HG03045 (cell line): Measurements from ENCODE around the gene MAD1L1.
"Not testable (repeated sequence)": the region's sequence is repeated elsewhere in the genome, so short reads cannot be mapped to it uniquely, and the experiment has no call there.

Experiments
- ATAC-seq: cut with Tn5 transposase; IDR thresholded peaks from one replicate; pipeline ENCODE4 v1.9.1; 2021; ENCODE audit warnings: mild to moderate bottlenecking, moderate library complexity; ENCODE audit not compliant: unreplicated experiment

The MAD1L1 gene

DNA sequence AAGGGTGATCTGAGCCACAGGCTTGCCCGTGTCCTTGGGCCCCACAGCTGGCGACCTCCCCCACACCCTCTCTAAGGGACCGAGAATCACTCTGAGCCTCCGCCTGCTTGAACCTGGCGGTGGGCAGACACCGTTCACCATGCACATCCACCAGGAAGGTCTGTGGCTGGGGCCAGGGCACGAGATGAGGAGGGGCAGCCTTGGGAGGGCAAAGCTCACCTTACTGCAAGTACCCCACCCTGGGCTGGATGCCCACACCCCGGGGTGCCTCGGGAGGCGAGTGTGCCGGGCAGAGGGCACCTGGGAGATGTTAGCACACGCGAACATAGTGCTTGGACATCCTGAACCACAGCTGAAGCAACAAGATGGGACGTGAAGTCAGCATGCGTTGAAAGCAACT, 350.8 kb downstream of the MAD1L1 start:
- no peak for ATAC-seq

DNA sequence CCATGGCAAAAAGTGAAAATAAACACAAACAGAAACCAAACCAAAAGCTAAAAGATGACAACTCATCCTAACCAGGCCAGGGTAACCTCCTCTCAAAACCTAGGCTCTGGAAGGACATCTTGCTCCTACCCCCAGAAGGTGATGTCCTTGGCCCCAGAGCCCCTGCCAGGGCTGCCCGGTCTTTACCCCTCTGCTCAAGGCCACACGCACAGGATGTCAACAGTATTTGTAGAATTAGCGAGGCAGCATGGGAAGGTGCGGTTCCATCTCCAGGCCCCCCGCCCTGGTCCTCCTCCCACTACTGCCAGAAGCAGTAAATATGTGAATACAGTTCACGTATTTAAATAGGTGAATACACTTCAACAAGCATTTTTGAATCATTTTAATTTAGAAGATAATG, 356.1 kb downstream of the MAD1L1 start:
- ATAC-seq = not testable (repeated sequence)

DNA sequence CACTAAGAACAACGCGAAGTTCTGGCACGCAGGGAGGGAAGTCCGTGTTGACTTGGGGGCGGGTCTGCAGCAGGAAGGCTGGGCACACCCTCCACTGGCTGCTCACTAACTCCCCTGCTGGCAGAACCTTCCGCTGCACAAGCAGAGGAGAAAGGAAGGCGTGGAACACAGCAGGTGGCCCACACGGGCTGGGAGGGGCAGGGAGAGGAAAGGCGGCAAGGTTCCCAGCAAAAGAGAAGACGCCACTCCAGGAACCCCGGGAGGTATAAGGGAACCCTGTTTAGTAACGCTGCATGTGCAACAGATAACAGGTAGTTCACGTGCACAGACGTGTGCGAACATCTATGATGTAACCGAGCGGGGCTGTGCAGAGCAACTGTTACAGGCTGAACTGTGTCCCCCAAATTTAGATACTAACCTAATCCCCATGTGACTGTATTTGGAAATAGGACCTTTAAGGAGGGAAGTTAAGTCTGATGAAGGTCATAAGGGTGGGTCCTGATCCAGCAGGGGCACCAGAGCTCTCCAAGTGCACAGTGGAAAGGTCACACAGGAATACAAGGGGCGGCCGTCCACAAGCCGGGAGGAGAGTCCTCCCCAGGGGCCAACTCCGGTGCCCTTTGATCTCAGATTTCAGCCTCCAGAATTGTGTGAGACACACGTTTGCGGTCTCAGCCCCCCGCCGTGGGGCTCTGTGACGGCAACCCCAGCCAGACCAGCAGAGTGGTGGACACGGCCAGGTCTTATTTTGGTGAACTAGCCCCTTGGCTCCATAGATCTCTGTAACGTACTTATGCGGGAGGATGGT, 357.1 kb downstream of the MAD1L1 start:
- not testable (repeated sequence) for ATAC-seq

DNA sequence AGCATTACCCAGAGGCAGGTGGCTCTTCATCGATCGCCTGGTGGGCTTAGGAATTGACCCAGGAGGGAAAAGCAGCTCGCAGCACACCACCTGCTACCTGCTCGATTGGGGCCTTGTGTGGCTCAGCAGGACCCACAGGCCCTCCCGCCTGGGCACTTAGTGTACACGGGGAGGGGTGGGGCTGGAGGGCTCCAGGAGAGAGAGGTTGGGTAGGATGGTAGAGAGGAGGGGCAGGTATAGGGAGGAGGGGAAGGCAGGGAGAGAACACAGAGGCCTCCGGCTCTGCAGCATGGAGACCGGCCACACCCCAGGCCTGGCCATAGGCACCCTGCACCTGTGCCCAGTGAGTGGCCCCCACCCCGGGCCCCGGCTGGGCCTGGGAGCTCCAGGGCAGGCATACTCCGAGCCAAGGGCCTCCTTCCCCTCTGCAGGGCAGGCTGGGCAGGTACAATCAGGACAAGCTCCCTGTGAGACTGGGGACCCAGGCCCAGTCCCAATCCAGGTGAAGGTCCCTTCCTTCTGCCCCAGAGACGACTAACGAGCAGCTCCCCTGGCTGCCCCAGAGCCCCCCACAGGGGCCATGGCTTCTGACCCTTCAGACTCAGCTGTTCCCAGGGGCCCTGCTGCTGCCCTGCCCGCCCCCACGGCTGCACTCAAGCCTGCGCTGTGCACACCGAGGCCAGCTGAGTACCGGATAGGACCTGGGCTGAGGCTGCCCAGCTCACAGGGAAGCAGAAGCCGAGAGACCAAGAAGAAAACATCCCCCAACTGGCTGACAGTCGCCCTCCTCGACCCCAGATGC, 358.0 kb downstream of the MAD1L1 start:
- ATAC-seq = not testable (repeated sequence)

DNA sequence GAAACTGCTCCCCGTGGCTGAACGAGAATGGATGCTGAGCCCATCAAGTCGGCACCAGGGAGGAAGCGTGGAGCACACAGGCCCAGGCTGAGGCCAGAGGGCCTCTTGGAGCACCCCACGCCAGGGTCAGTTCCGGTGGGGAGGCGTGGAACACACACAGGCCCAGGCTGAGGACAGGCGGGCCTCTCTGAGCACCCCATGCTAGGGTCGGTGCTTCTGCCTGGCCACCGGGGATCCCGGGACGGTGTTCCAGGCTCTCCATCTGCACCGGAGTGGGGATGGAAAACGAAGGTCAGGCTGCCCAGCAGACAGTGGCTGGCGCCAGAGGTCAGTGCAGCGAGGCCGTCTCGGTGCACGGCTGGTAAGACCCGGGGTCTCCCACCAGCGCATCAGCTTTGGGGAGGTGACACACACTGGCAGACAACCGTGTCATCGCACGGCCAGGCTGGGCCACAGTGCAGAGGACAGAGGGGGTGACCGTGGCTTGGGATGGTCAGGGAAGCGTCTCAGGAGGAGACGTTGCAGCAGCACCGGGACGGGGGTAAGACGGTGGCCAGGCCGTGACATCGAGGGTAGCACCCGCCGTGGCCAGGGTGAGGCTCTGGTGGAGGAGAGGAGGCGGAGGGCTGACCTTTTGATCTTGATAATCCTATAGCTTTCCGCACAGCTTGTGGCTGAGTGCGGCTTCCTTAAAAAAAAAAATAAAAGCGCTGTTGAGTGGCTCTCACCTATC, 358.7 kb downstream of the MAD1L1 start:
- no peak for ATAC-seq

DNA sequence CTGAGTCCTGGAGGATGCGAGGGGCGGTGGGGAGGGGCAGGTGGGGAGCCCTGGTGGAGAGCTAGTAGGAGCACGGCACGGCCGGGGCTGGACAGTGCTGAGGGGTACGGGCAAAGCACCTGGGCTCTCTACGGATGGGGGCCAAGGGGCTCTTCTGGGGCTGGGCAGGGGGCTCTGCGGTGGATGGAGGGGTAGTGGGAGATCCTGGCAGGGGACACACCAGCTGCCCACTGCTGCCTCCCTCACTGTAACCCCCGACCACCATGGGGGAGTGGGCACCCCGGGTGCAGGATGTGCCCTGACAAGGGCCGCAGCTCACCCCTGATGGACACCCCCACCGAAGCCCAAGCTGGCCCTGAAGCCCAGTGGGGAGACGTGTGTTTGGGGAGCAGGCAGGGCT, 359.3 kb downstream of the MAD1L1 start:
- ATAC-seq = no peak

DNA sequence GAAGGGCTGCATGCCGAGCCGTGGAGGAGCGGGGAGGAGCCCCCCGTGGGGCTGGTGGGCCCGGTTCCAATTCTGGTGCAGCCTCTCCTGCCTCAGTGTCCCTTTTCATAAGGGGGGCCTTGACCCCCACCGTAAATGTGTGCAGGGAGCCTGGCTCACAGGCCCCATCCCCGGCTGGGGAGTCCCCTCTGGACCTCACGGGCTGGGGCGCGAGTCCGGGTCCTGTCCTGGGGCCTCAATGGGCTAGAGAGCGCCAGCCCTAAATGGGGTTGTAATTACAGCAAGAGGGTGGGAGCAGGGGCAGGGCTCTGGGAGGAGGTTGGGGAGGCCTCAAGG, 359.7 kb downstream of the MAD1L1 start:
- no peak for ATAC-seq

DNA sequence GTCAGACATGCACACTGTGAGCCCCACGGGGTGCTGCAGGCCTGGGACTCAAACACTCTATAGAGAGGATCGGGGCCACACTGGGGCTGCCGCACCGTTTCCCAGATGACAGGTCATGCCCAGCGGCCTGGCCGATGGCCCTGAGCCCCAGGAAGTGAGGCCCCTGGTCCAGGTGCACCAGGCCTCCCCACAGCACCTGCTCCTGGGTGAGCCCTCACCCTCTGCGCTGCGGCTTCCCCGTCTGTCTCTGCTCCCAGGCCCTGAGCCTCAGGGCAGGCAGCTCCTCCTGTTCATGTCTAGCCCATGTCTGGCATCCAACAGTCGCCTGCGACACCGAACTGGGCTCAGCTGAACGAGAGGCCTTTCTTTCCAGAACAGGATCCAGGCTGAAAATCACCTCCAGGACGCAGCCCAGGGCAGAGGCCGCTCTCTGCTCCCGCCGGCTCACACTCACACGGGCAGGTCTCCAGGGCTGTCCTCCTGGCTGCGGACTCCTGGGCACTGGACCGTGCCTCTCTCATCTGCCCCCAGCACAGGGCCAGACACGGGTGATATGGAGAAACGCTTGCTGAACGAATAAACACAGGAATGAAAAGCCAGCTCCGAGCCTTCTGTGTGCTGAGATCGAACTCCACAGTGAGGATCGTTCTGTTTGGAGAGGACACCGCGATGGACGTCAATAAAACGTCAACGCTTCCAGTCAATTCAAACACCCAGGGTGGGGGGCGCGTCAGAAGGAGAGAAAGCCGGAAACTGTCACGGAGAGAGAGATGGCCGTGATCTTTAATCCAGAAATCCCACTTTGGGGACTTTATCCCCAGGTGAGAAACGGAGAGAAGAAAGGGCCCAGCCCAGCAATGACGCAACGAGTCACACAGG, 360.3 kb downstream of the MAD1L1 start:
- ATAC-seq = no peak

DNA sequence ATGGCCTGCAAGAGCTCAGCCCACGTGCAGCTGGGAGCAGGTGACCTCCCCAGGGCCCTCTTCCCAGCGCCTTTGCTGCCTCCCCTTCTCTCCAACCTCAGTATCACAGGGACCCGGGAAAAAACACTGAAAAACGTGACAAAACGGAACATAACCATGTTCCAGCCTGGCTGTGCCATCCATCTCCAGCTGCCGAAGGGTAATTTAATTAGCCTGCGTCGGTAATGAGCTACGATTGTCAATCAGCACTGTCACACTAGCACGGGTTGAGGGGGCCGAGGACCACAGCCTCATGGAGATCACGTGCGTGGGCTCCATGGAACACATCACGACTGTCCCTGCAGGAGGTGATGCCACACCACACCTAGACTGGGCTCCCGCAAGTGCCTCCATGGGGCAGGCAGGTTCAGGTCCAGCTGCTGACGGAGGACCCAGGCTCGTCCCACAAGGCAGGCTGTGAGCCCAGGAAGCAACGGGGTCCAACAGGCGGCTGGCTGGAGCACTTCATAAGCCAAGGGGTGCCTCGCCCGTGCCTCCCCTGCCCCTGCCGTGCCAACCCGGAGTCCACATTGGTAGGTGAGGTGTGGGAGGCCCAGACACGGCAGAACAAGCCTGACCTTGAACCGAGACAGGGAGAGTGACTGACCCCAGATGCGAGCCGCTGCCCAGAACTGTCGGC, 363.2 kb downstream of the MAD1L1 start:
- ATAC-seq = no peak

DNA sequence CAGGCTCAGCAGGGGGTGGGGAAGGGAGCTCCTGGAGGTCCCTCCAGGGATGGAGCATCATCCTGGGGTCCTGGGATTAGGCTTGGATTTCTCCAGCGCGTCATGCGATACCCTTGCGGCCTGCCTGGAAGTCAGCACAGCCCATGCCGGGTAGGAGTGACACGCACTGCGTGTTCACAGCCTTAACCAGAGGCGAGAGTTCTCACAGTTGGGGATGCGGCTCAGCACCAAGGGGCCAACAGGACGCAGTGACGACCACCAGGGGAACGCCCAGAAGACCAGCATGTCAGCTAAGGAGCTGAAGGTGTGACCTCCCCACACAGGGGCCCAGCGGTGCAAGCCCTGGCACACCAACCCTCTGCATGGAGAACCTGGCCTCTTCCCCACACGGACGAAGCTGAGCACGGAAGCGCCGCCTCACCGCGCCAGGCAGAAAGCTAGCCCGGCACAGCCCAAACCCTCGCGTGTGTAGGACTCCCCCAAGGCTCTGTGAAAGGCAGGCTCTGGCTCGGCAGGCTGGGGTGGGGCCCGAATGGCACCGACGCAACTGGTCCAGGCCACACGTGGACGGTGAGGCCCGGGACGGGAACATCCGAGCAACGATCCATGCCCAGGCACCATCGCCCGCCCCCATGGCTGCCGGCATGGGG, 364.1 kb downstream of the MAD1L1 start:
- ATAC-seq = no peak

DNA sequence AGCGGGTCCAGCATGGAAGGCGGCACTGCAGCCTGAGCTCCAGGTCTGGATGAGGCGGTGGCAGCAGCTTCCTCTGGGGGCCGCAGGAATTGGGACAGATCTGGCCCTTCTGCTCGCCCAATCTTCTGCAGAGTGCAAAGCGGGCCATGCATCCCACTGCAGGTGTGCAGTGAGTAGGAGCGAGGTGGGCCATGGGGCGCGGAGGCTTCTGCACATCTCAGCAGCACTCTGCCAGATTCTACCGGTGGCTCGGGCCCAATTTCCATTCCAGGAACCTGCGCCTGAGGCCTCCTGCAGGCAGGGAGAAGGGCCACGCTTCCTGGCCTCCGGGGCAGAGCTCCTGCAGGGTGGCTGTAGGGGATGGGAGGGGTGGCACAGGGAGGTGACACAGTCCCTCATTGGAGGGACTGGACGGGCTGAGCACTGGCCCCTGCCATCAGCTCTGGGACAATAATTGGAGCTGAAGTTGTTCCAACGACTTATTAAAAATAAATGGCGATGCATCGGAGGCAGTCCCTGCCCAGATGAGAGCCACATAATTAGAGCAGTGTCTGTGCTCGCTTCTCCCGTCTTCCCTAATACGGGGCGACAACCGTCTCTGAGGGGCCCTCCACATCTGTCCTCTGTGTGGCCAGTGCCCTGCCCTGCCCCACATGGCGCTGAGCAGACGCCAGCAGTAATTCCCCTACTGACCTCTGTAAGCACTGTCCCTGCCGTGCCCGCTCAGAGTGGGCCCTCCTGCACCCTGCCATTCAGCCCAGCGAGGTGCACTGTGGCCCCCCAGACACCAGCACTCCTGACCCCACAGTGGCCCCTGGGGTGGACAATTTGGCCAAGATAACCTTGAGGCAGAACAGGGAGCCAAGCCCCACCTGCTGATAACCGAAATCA, 365.1 kb downstream of the MAD1L1 start:
- no peak for ATAC-seq

DNA sequence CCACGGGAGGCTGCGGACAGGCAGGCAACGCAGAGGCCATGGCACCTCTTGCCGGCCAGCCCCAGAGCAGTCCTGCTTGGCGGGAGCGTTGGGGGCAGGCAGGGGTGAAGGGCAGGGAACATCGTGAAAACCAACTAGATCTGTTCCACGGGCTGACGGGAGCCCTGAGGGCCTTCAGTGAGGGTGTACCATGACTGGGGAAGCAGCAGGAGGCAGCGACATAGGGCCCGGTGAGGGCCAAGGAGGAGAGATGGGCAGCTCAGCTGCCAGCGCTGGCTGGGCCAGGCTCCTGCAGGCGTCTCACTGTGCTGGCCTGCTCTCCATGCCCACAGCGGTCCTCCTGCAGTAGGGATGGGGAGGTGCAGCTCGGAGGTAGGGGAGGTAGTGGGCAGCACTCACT, 366.1 kb downstream of the MAD1L1 start:
- no peak for ATAC-seq

DNA sequence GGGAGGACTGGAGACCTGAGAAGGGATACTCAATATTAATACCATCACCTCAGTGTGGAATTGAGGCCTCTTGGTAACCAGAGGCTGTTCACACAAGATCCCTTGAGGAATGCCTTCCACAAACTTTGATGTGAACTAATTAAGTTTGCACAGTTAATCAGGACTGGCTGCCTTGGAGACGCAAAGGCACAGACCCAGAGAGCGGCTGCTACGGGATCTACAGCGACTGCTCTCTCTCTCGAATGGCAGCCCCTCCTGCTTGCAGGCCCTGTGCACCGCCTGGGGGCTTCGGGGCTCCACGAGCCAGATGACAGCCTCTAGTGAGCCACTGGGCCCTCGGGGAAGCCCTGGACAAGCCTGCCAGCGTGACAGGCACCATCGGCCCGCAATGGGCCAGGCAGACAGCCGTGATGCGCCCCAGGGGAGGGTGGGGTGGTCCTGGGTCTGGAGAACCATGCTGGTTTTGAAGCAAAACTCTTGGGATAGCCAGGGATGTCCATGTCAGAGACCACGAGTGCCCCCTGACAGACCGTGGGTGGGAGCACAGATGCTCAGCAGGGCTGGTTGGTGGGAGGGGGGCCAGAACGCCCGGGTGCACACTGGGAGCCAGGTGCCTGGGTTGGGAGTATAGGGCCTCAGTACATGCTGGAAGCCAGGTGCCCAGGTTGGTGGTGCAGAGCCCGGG, 367.0 kb downstream of the MAD1L1 start:
- no peak for ATAC-seq

DNA sequence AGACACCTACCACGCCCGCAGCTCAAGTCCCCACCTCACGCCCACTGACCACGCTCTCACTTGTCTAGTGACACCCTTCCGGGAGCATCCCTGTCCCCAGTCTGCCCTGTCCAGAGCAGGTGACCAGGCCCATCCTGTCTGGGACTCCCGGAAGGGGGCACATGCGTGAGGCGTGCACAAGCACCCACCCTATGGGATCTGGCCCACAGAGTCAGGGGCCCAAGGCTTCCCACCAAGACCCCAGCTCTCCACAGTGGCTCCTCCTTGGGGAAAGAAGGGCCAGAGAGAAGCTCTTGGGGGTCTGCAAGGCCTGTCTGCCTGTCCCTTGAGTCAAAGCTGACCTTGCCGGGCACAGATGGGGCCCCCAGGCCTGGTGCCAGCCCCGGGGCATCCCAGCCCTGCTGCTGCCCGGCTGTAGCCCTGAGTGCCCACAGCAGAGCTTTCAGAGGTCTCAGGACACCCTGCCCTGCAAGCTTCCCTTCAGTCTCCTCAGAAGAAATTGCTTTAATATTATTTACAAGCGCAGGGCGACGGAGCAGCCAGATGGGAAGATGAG, 367.7 kb downstream of the MAD1L1 start:
- no peak for ATAC-seq

DNA sequence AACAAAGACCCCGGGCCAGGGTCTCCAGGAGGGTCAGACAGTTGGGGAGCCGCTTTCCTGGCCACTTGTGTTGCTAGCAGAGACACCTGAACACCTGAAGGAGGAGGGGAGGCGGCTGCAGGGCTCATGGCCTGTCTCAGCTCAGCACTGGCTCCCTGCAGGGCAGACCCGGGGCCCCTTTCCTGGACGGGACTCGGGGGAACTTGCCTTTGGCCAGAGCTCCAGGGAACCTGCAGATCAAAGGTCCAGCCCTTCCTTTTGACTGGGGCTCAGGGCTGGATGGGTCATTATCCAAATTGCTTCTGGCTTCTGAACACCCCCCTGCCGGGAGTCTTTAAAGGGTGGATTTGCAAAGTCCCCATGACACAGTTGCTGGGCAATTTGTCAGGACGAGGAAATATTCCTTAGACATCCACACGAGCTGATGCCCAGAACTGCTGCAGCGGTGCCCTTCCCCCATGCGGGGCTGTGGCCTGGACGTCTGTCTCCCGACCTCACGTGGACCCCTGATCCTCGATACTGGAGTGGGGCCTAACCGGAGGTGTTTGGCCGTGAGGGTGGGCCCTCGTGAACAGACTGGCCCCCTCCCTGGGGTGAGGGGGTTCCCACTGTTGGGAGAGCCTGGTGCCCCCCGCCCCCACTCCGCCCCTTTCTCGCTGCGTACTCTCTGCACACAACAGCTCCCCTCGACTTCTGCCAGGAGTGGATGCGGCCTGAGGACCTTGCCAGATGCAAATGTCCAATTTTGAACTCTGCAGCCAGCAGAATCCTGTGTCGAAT, 368.4 kb downstream of the MAD1L1 start:
- no peak for ATAC-seq

DNA sequence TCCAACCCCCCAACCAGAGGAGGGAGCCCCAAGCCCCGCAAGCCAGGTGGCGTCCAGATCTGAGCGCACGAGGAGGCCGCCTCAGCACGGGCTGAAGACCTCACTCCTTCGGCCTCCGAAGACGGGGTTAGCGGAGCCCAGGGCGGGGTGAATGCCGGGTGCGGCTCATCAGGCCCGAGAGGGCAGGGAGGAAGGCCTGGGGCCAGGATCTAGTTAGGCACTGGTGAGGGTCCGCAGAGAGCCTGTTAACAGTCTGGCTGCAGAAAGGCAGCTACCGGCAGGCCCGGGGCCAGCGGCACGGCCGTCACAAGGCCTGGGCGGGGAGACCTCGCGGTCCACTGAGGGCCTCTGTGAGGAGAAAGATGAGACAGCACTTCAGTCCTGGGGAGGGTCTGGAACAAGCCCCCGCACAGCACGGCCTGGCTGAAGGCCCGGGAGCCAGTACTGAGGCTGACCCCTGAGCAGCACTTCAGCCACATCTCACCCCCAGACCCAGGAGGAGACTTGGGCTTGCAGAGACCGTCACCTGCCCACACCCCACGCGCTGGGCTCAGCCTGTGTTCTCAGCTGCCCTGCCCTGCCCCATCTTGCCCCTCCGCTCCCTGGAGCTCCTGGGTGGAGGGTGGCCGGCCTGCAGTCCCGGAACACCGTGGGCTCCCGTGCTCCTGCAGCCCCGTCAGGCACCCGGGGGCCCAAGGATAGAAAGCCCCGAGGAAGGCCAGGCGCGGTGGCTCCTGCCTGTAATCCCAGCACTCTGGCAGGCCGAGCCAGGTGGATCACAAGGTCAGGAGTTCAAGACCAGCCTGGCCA, 369.4 kb downstream of the MAD1L1 start:
- no peak for ATAC-seq
